Left hindlimb (tissue), 1 donor: ENCODE results near the gene CHRND.

ENCODE experiments used
- DNase-seq: peaks from one replicate; pipeline ENCODE4 v3.0.0-alpha.2; 2018

Gene CHRND

DNA sequence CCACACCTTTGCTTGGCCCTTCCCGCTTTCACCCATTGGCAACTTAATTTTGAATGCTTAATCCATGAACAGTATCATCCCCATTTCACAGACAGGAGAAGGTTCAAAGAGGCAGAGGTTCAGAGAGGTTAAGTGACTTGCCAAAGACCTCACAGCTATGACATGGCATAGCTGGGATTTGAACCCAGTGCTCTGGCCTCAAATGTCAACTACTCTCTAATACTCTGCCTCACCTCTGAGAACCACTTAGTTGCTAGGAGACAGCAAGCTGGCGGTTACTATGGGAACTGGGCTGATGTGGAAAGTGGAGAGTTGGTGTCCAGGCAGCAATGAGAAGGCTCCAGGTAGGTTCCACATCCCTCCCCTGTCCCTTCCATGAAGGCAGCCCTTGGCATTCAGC is 21.5 kb upstream of the CHRND start:
- DNase-seq, result no peak

DNA sequence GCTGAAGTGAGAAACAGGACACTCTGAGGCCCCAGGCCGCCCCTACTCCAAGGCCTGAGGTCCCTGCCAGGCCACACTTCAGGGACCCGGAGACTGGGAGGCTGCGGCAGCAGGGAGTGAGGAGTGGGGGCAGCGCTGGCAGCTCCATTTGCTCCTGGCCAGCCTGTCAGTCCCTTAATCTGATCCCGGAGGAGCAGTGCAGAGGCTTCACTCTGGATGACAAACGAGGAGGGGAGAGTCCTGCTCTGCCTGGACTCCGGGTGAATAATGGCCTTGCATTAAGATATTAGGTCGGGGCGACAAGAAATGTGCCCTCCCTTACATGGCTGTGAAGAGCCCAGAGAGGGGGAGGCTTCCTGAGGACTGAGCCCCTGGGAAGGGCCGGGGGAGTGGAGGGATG is 20.1 kb upstream of the CHRND start:
- DNase-seq, result no peak

DNA sequence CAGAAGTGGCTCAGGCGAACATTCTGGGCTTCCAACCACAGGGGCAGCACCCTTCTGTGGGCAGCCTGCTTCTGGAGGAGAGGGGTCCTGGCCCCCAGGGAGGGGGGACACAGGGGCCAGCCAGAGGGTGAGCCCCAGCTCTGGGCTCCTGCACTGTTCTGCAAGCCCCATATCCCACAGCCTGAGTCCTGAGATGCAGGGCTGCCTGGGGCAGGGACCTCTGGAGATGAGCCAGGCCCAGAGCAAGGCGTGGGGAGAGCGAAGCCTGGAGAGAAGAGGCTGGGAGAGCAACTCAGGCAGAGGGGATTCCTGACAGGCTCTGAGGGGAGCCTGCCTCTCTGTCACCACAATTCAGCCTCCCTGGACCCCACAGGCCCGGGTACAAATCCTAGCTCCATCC is 19.3 kb upstream of the CHRND start:
- DNase-seq, result no peak

DNA sequence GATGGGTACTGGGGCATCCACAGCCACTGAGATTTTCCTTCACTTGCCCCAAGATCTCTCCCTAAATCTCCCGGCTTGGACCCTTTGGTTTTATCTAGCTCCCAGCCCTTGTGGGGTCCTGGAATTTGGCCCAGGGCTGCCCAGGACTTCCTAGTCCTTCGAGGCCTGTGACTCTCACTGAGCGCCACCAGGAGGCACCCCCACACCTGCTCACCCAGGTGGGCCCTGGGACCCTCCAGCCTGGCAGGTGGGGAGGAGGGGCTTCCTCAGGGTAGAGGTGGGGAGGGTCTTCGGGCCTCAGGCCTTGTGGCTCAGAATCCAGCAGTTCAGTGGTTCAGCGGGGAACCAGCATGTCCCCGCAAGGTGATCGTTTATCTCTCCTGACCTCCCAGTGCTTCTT is 17.7 kb upstream of the CHRND start:
- no peak for DNase-seq

DNA sequence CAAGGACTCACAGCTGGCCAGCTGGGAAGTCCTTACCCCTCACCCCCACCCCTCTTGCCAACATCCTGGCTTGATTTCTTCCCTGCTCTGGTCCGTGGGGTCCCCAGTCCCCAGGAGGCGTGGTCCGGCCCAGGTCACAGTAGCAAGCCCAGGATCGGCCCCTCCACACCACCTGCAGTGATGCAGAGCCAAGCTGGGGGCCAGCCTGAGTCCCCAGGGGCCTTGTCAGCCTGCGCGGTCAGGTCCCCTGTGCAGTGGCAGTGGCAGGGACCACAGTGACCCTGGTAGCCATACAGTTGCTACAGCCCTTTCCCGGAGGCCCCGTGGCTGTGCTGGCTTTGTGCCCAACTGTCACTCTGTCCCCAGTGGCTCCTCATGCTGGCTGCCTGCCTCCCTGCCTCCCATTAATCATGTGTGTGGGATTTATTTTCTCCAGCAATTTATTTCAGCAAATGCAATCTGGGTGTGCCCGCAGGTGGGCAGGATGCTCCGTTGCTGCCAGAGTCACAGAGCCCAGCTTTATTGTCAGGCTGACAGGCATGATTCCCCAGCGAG is 14.5 kb upstream of the CHRND start:
- DNase-seq, result no peak

DNA sequence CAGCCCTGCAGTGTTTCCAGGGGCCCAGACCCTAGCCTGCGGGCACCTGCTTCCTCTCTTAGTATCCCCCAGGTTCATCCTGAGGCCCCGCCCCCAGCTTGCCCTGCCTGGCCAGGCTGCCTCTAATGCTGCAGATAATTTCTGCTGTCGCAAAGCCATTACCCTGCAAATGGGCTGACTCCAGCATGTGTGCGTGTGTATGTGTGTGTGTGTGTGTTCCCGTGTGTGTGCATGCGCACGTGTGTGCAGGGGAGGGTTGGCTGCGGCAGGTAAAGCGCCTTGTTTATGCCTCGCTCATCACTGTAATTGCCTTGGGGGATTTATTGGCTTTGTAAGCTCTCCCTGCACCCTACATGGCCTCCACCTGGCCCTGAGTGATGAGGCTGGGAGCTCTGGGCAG is 13.4 kb upstream of the CHRND start:
- DNase-seq, result no peak

DNA sequence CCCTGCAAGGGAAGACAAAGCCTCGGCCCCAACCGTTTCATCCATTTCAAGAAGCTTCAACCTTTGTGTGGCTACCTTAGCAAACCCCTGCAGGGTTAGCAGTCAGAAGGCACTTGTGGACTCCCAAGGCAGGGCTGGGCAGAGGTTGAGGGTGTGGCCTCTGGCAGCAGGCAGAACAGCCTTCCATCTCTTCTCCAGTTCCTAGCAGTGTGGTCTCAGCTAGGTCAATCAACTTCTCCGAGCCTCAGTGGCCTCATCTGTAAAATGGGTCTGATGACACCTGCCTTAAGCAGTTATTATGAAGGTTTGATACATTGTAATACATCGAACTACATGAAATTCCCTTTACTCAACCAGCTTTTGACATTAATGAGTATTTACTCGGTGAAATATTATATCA is 12.6 kb upstream of the CHRND start:
- no peak for DNase-seq

DNA sequence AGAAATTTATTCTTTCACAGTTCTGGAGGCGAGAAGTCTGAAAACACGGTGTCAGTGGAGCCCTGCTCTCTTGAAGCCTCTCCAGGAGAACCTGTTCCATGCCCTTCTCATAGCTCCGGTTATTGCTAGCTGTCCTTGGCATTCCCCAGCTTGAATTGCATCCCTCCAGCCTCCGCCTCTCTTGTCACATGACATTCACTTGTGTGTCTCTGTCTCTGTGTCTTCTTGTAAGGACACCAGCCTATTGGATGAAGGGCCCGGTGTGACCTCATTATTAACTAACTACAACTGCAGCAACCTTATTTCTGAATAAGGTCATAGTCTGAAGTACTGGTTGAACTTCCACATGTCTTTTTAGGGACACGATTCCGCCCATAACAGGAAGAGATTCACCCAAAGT is 10.3 kb upstream of the CHRND start:
- DNase-seq, result no peak

DNA sequence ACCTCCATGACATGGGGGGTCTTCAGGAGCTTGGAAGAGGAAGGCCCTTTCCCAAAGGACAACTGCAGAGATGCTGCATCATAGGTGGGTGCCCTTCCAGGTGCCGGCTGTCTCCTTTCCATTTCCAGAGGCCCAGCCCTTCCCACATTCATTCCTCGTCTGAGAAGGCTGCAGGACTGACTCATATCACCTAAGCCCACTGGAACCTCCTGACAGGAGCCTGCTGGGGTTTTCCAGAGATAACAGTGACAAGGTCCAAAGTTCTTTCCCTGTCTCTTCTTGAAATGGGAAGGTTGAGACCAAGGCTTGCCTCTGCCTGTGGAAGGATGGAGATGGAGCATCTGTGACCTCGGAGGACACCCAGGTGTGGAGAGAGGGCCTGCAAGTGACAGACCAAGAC is 9.4 kb upstream of the CHRND start:
- no peak for DNase-seq

DNA sequence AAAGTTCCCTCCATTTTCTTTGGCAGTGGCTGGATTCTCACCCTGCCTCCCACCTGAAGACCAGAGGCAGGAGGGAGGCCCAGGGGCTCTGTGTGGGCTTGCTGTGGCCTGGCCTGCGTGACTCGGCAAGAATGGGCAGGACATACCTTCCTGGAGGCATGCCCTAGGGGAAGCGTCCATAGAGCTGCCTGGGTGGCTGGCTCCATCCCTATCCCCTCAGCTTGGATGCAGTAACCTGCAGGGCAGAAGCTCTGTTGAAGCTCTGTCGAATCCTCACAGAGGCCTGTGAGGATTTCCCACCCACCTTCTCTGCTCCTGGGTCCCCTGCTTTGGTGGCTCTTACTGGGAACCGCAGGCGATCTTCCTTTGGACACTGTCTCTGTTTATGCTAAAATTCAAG is 7.1 kb upstream of the CHRND start:
- no peak for DNase-seq

DNA sequence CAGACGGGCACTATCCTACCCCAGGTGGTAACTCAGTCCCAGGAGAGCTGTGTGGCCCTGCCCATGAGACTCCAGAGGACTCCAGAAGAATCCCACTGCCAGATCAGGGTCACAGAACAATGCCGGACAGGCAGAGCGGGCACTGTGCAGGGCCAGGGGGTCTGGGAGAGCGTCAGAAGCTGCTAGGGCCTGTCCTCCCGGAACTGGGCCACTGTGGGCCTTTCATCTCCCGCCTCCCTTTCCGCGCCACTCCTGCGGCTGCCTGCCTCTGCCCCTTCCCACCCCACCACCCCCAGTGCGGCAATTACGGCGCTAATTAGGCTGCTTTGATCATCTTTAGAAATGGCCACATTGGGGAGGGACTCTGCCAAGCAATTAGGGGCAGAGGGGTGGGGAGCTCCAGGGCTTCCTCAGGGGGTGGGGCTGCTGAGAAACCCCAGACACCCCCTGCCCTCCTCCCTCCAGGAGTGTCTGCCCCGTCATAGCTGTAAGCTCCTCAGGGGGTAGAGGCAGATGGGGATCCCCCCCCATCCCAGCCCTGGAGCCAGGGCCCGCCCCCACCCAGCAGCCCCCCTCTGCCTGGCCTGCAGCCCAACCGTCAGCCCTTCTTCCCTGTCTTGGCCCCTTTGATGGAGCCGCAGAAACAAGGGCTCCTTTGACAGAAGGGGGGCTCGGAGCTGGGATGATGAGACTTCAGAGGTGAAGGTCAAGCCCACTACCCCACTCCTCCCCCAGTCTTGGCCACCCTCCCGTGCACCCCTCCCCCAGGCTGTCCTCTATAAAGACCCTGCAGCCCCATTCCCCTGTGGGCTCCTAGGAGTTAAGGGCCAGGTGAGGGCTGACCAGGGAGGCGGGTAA is 6.2 kb upstream of the CHRND start, which contains the start of gene PRSS56:
TSS of gene PRSS56 (plus strand) at position 808 of the 858 bp plus-strand sequence. CDS start 211 bp downstream, outside the sequence.
- DNase-seq, result no peak

DNA sequence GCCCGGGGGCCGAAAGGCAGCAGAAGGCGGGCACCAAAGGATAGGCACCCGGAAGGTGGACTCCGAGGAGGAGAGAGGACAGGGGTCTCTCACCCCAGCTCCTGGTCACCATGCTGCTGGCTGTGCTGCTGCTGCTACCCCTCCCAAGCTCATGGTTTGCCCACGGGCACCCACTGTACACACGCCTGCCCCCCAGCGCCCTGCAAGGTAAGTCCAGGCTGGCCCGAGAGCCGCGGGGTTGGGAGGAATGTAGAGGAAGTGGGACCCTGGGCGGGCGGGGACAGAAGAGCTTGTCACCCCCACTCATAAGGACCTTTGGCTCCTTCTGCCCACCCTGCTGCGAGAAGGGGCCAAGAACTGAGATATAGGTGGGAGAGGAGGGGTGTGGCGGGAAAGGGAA is 5.5 kb upstream of the CHRND start:
- no peak for DNase-seq

DNA sequence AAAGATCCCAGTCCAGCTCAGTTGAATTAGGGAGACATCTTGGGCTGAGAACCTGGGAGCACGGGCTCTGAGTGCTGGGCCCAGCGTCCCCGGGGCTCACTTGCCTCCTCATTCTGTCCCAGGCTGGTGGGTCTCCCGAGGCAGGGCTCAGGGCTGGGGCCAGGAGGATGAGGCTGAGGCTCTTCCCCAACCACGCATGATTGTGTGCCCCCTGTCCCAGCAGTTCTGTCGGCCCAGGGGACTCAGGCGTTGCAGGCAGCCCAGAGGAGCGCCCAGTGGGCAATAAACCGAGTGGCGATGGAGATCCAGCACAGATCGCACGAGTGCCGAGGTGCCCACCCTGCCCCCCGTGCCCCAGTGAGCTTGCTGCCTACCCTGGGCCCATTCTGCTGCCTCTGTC is 4.9 kb upstream of the CHRND start:
- DNase-seq, result no peak

DNA sequence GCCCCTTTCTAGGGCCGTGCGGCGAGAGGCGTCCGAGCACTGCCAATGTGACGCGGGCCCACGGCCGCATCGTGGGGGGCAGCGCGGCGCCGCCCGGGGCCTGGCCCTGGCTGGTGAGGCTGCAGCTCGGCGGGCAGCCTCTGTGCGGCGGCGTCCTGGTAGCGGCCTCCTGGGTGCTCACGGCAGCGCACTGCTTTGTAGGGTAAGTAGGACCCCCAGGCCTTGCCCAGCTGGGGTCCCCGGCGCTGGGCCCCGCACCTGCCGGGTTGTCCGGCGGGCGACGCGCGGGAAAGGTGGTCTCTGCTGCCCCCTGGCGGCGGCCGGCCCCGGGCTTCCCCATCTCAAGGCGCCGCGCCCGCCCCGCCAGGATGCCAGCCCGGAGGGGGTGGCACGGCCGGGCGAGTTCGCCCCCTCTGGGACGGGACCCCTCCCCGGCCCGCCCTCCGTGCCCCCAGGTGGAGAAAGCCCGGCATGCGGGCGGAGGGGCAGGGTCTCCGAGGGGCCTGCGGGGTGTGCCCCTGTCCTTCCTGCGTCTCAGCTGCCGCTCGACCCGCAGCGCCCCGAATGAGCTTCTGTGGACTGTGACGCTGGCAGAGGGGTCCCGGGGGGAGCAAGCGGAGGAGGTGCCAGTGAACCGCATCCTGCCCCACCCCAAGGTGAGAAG is 3.9 kb upstream of the CHRND start:
- no peak for DNase-seq

DNA sequence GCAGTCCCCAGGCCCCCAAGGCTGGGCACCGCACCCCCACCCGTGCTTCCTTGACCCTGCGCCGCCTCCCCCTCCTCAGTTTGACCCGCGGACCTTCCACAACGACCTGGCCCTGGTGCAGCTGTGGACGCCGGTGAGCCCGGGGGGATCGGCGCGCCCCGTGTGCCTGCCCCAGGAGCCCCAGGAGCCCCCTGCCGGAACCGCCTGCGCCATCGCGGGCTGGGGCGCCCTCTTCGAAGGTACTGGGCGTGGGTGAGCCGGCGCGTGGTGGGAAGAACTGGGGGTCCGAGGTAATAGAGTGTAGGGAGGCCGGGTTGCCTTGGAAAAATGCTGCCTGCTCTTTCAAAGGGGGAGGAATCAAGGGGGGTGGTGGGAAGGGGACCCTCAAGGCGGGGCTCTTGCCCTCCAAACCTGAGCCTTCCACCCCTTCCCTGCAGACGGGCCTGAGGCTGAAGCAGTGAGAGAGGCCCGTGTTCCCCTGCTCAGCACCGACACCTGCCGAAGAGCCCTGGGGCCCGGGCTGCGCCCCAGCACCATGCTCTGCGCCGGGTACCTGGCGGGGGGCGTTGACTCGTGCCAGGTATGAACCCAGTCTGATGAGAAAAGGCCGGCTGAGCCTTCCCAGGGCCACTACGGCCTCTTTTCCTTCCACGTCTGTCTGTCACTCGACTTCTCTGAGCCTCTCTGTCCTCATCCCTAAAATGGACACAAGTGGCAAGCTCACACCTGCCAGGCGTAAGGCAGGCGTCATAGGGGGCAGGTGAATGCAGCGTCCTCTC is 3.1 kb upstream of the CHRND start:
- no peak for DNase-seq

DNA sequence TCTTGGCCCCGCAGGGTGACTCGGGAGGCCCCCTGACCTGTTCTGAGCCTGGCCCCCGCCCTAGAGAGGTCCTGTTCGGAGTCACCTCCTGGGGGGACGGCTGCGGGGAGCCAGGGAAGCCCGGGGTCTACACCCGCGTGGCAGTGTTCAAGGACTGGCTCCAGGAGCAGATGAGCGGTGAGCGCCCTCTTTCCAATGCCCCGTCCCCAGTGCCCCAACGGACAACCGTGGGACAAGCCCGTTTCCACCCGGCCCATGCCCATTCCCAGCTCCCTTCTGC is 2.6 kb upstream of the CHRND start:
- DNase-seq, result no peak

DNA sequence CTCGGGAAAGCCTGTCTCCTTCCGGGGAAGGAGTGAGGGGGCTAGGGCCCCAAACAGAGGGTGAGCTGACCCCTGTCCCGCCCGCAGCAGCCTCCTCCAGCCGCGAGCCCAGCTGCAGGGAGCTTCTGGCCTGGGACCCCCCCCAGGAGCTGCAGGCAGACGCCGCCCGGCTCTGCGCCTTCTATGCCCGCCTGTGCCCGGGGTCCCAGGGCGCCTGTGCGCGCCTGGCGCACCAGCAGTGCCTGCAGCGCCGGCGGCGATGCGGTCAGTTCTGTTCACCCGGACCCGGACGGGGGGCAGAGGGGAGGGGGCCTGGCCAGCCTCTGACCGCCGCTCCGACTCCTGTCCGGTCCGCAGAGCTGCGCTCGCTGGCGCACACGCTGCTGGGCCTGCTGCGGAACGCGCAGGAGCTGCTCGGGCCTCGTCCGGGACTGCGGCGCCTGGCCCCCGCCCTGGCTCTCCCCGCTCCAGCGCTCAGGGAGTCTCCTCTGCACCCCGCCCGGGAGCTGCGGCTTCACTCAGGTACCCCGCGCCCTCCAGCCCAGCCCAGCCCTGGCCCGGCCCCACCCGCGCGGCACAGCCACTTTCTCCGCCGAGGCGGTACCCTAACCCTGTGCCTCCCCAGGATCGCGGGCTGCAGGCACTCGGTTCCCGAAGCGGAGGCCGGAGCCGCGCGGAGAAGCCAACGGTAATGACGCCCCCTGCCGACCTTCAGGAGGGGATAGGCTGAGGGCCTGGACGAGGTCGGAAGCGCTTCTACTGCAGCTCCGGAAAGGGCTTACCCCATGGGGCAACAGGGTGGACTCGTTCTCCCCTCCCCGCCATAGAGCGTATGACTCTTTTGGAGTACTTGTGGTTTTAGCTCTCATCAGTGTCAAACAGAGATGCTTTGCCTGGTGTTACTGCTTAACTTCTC is 2.0 kb upstream of the CHRND start:
- no peak for DNase-seq

DNA sequence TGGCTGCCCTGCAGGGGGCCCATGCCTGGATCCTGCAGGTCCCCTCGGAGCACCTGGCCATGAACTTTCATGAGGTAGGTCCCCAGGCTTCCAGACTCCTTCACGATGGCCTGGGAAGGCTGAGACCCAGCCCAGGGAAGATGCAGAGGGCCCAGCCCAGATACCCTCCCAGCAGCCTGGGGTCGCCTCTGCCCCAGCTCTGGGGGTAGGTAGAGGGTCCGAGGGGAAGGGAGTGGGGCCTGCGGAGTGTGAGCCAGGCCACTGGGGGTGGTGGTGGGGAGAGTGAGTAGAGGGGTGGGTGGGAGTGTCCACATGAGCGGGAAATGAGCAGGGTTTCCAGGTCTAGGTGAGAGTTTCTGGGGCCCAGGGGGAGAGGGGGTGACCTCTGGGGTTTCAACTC is 1.2 kb upstream of the CHRND start:
- no peak for DNase-seq

DNA sequence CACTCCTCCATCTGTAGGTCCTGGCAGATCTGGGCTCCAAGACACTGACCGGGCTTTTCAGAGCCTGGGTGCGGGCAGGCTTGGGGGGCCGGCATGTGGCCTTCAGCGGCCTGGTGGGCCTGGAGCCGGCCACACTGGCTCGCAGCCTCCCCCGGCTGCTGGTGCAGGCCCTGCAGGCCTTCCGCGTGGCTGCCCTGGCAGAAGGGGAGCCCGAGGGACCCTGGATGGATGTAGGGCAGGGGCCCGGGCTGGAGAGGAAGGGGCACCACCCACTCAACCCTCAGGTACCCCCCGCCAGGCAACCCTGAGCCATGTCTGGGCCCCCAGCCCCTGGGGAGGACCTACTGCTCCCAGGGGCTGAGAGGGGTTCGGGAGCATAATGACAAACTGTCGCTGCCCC is 761 bp upstream of the CHRND start:
- no peak for DNase-seq

DNA sequence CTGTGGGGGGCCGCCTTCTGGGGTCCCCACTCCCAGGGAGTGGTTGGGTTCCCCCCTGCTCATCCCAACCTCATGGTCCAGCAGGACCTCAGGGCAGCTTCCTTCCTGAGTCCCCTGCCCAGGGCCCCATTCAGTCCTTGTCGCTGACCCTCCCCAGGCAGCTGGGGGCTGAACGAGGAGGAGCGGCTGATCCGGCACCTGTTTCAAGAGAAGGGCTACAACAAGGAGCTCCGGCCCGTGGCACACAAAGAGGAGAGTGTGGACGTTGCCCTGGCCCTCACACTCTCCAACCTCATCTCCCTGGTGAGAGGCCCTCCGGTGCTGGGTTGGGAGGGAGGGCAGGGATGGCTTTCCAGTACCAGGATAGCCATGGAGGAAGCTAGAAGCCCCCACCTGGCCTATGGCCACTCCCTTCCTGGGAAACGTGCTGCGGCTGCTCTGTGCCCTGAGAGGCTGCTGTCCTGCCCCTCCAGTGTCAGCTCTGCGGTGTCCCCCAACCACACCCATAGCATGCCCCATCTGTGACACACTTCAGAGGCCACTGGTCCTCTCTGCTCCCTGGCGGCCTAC is 497 bp downstream of the CHRND start:
- no peak for DNase-seq

DNA sequence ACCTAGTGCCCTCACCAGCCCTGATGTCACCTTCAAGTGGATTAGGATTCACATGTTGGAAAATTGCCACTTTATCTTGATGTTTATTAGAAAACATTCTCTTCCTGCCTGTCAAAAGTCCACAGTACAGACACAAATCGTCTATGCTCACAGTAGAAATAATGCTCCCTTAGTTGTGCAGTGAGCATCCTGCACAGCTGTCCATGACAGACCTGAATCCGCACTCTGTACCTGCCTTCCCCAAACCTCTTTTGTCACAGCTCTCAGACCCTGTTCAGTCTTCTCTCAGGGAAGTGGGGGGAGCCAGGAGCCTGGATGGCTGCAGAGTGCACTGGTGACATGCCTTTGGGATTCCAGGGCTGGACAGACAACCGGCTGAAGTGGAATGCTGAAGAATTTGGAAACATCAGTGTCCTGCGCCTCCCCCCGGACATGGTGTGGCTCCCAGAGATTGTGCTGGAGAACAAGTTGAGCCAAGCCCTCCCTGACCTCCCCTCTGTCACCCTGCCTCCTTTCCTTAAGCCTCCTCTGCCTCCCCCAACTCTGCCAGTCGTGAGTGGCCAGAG is 2.0 kb downstream of the CHRND start:
- DNase-seq, result no peak
